Measurements from ENCODE around the gene MIEN1.
"Not testable (repeated sequence)": the region's sequence is repeated elsewhere in the genome, so short reads cannot be mapped to it uniquely, and the experiment has no call there.

Gene MIEN1

GRCh38 chr17:39730095-39730921, at the start of gene MIEN1:
MIEN1 (minus strand) TSS chr17:39730532; CDS start chr17:39730495, 37 bp downstream.
- peak; percentile 97 for DNase-seq (ENCODE audit: low spot score)

DNA sequence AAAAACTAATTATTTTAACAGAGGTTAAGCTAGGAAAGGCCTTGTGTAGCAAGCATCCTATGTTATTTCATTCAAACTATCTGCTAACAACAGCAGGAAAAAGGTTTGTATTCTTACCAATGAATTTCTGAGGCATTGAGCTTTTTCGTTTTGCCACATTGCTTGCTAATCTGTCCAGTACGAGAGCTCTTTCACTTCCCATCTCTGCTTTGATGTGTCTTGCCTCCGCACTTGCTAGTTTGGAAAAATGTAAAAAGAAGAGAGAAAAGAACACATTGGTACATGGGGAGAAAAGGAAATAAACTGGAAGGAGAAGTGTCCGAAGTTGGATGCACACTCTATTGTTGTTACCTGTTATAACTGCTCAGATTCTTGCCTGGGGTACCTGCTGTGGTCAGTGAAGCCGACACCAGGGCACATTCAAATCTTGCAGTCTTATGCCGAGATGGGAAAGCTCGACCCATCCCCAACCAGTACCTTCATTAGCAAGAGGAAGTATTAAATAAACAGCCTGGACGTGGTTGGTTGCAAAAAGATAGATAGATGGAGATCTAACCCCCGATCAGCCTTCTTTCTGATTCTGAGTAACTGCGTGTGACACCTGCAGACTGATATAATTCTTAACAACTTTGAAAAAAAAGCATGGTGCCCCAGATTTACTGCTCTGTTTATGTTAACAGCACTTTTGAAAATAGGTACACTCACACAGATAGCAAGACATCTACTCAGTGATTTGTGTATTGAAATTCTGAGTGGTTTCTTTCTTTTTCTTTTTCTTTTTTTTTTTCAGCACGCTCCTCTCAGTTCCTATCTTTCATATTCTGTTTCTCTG, 47.4 kb upstream of the MIEN1 start:
- no peak for DNase-seq (ENCODE audit: low spot score)

DNA sequence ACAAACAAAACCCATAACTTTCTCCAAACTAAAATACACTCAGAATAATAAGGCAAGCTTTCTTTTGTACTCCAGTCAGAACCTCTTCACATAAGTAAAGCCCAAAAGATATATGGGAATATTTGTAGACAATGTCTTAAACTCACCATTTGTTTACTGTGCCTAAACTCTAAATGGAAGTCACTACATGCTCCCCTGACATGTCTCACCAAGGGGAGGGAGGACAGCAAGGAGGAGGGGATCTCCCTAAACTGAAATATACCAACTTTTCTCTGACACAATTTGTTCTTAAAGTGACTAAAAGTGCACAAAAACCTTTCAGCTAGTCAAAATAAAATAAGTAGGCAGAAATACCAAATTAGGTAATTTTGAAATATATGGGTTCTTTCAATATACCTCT, 45.9 kb upstream of the MIEN1 start:
- no peak for DNase-seq (ENCODE audit: low spot score)

DNA sequence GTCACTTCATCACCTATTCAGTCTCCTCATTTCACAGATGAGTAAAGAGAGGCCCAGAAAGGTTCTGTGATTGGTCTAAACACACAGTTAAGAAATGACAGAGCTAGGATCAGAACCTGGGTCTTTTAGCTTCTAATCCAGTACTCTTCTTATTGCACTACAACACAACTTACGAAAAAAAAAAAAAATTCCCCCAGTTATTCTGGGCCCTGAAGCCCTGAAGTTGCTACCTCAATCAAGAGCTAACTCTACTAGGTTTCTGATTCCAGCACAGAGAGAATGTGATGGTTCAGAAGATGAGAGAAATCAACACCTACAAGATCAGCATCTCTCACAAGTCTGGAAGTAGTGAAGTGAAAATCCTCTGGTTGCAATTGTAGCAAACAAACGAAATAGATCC, 44.7 kb upstream of the MIEN1 start:
- no peak for DNase-seq (ENCODE audit: low spot score)

- no peak for DNase-seq (ENCODE audit: low spot score)
Observed at GRCh38 chr17:39774047-39774446, 43.7 kb upstream of the MIEN1 start.

GRCh38 chr17:39772987-39773934, 42.9 kb upstream of the MIEN1 start:
- DNase-seq (ENCODE audit: low spot score), result no peak

DNA sequence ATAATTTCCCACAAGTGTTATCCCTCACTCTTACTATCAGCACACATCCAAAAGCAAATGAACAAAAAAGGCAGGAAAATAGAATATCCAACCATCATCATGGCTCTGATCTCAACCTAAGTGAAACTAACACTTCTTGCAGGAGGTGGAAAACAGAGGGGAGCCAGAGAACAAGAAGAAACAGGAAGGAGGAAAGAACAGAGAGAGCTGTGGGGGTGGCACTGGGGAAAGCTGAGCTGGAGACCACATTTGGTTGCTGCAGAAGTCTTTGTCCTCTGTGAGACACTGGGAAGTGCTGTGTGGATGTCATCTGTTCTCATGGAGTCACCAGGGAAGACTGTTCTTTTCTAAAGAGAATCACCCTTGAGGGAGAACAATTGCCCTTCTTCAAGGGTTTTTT, 42.1 kb upstream of the MIEN1 start:
- DNase-seq (ENCODE audit: low spot score), result no peak

DNA sequence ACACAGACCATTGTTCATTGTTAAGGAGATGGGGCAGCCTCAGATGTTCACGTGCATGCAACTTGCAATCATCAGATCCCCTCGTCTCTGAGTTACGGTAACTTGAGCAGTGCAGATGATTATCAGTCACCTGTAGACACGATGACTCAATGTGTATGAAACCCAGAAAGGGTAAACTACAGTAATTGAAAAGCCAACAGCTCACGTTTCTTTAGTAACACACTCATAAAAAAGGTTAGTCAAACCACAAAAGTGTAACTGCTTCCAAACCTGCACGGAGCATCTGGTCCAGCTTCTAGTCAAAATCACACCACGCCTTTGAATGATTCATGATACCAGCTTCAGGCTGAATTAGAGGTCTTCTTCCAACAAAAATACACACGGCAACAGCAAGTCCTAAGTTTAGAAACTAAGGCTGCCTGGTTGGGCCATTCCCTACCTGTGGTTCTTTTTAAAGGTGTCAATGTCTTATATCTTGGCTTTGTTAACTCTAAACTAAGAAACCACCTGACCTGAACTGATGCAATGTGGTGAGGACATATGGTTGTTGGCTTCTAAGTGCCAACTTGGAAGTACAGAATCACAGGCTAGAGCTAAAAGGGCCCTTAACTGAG, 39.7 kb upstream of the MIEN1 start:
- DNase-seq (ENCODE audit: low spot score), result no peak

- no peak for DNase-seq (ENCODE audit: low spot score)
Observed at GRCh38 chr17:39767147-39767546, 36.8 kb upstream of the MIEN1 start.

- DNase-seq (ENCODE audit: low spot score), result no peak
Observed at GRCh38 chr17:39765766-39766165, 35.4 kb upstream of the MIEN1 start.

GRCh38 chr17:39765175-39765574, 34.8 kb upstream of the MIEN1 start:
- DNase-seq (ENCODE audit: low spot score), result no peak

DNA sequence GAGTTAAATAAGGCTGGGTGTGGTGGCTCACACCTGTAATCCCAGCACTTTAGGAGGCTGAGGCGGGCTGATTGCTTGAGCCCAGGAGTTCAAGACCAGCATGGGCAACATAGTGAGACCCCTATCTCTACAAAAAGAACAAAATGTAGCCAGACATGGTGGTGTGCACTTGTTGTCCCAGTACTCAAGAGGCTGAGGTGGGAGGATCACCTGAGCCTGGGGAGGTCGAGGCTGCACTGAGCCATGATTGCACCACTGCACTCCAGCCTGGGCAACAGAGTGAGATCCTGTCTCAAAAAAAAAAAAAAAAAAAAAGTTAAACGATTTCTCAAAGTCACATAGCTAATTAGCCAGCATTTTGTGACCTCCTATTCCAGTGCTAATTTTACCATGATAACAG, 33.8 kb upstream of the MIEN1 start:
- DNase-seq (ENCODE audit: low spot score), result not testable (repeated sequence)

- DNase-seq (ENCODE audit: low spot score), result peak; percentile 31
Observed at GRCh38 chr17:39763051-39763820, 32.9 kb upstream of the MIEN1 start.

- no peak for DNase-seq (ENCODE audit: low spot score)
Observed at GRCh38 chr17:39761861-39762496, 31.6 kb upstream of the MIEN1 start.

DNA sequence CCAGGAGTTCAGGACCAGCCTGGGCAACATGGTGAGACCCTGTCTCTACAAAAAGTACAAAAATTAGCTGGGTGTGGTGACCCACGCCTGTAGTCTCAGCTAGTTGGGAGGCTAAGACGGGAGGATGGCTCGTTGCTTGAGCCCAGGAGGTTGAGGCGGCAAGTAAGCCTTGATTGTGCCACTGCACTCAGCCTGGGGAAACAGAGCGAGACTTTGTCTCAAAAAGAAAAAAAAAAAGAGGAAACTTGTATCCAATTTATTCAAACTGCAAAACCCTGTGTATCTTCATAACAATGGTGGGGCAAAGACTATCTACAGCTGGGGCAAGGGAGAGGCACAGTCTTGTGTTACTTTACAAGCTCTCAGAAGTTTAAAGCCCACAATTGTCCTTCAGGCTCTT, 28.9 kb upstream of the MIEN1 start:
- DNase-seq (ENCODE audit: low spot score), result no peak

GRCh38 chr17:39757931-39758873, 27.9 kb upstream of the MIEN1 start:
- no peak for DNase-seq (ENCODE audit: low spot score)

DNA sequence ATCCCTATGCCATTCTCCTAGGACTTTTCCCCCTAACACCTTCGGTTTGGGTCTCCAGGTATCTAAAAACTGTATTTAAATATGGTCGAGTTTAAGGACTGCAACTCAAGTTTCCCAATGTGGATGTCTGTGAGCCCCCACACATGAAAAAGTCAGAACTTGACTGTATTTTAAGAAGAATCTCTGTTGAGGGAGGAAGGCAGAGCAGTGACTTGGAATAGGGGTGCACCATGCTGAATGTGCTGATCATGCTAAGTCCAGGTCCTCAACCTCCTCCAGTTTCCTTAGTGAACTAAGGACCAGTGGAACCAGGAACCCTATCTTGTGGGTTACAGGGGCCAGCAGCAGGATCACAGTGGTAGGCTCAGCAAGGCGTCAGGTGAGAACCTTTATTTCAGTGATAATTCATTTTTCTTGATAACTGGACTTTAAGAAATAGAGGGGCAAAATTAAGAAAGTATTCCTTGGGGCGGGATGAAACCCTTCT, 26.9 kb upstream of the MIEN1 start:
- DNase-seq (ENCODE audit: low spot score), result no peak

GRCh38 chr17:39756380-39757079, 26.2 kb upstream of the MIEN1 start:
- no peak for DNase-seq (ENCODE audit: low spot score)

Data from AG08395 (cell line).